SK-N-SH treated with all-trans-retinoic acid at 6 μM for 48 hours (cell line): ENCODE results near the gene GORASP1.

Experiments used
- BACH2 ChIP-seq: fragments of 250-450 bp; sonication (Bioruptor Pico); IDR thresholded peaks from 2 replicates; pipeline ENCODE4 v1.9.0; 2021; ENCODE audit warnings: mild to moderate bottlenecking, borderline replicate concordance
- ISL1 ChIP-seq: fragments of 250-450 bp; sonication (Bioruptor Pico); IDR thresholded peaks from 2 replicates; pipeline ENCODE4 v2.1.2; 2022; ENCODE audit warnings: mild to moderate bottlenecking, moderate library complexity
- PATZ1 ChIP-seq: fragments of 250-450 bp; sonication (Bioruptor Pico); IDR thresholded peaks from 2 replicates; pipeline ENCODE4 v1.8.0; 2020; ENCODE audit warnings: mild to moderate bottlenecking, moderate library complexity, borderline replicate concordance
- TCF4 ChIP-seq: fragments of 250-450 bp; sonication (Bioruptor Pico); IDR thresholded peaks from 2 replicates; pipeline ENCODE4 v1.8.0; 2021; ENCODE audit warnings: mild to moderate bottlenecking, moderate library complexity, borderline replicate concordance
- TOX ChIP-seq: fragments of 250-450 bp; sonication (Bioruptor Pico); IDR thresholded peaks from 2 replicates; pipeline ENCODE4 v1.8.0; 2021; ENCODE audit warnings: mild to moderate bottlenecking, moderate library complexity, borderline replicate concordance
- ZFP3 ChIP-seq: fragments of 250-450 bp; sonication (Bioruptor Pico); IDR thresholded peaks from 2 replicates; pipeline ENCODE4 v1.5.0; 2020; ENCODE audit warnings: mild to moderate bottlenecking, moderate library complexity
- ZNF565 ChIP-seq: fragments of 450-650 bp; formaldehyde crosslinking; conservative IDR thresholded peaks from 2 replicates; pipeline ENCODE4 v1.5.0; 2020; ENCODE audit warnings: low read depth, mild to moderate bottlenecking, moderate library complexity
- ZNF70 ChIP-seq: fragments of 450-650 bp; formaldehyde crosslinking; IDR thresholded peaks from 2 replicates; pipeline ENCODE4 v1.5.0; 2020; ENCODE audit warnings: mild to moderate bottlenecking, moderate library complexity
- ZNF8 ChIP-seq: fragments of 450-650 bp; formaldehyde crosslinking; IDR thresholded peaks from 2 replicates; pipeline ENCODE4 v1.5.0; 2020; ENCODE audit warnings: mild to moderate bottlenecking, moderate library complexity

- no peak for TF ChIP-seq ZNF70
- TF ChIP-seq TCF4 (CRISPR knock-in tag) = no peak
- TF ChIP-seq PATZ1 (CRISPR knock-in tag) = no peak
- no peak for TF ChIP-seq ISL1
- no peak for TF ChIP-seq ZFP3 (CRISPR knock-in tag)
- no peak for TF ChIP-seq ZNF8 (CRISPR knock-in tag)
- no peak for TF ChIP-seq BACH2 (CRISPR knock-in tag)
- TF ChIP-seq TOX (CRISPR knock-in tag) = no peak
- TF ChIP-seq ZNF565 (CRISPR knock-in tag) = no peak
Observed at GRCh38 chr3:39096775-39097174, 10.7 kb downstream of the GORASP1 start.
